Stimulated activated effector memory CD8-positive, alpha-beta T cell treated with anti-CD3 and anti-CD28 coated beads, Interleukin-12 subunit alpha, Interleukin-12 subunit beta, amount 100 ng/mL, for 72 hours (primary cell): ENCODE data around the gene IQCB1.

Experiments used
- ATAC-seq: fragments of 150-1000 bp; cut with Tn5 transposase; 2 replicates; pipeline ENCODE4 v1.10.0; 2021
- DNase-seq, 2 donors: peaks; one replicate each; pipeline ENCODE4 v3.0.0; 2021 to 2022; ENCODE audit warnings: low spot score in 2 of 2
- H3K27ac Mint-ChIP-seq: one replicate; pipeline ENCODE4 v1.8.0; 2022; ENCODE audit warnings: mild to moderate bottlenecking, mixed read lengths
- H3K36me3 Mint-ChIP-seq: one replicate; pipeline ENCODE4 v1.8.0; 2022; ENCODE audit warnings: mild to moderate bottlenecking, mixed read lengths
- H3K4me1 Mint-ChIP-seq: one replicate; pipeline ENCODE4 v1.8.0; 2022; ENCODE audit warnings: mixed read lengths
- H3K4me3 Mint-ChIP-seq: one replicate; pipeline ENCODE4 v1.8.0; 2022; ENCODE audit warnings: mild to moderate bottlenecking, mixed read lengths
- H3K9me3 Mint-ChIP-seq: one replicate; pipeline ENCODE4 v1.8.0; 2022; ENCODE audit warnings: mixed read lengths

Gene IQCB1

DNA sequence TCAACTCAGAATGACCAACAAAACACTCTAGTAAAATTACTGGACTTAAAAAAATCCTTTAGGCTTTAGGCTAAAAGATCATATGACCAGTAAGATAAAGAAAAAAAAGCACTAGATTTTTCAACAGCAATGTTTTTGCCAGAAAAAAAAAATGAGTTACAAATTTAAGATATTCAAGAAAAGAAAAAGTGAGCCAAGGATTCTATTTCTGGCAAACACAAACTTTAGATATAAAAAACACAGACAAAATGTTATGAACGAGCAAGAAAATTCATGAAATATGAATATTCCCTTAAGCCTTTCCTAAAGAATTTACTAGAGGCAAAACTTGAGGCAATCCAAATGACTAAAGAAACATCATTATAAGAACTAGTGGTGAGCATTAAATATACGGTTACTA lies 94.0 kb downstream of the IQCB1 start:
- ATAC-seq, result no peak
- Mint-ChIP-seq H3K4me1 (peaks cover 33% of the 10 kb centered on the region), H3K9me3 (no peaks in the 10 kb centered on the region), H3K36me3 (peaks cover 6% of the 10 kb centered on the region), H3K27ac (no peak overlapping the region), H3K4me3 (no peak overlapping the region)
- no peak for DNase-seq

DNA sequence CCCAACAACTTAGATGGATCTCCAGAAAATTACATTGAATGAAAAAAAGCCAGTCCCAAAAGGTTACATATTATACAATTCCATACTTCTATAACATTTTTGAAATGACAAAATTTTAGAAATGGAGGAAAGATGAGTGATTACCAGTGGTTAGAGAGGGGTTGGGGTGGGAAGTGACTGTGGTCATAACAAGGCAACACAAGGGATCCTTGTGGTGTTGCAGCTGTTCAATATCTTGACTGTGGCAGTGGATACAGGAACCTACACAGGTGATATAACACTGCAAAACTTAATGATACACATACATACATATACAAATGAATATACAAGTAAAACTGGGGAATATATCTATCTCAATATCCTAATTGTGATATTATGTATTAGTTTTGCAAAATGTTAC lies 95.0 kb downstream of the IQCB1 start:
- Mint-ChIP-seq H3K4me1 (peaks cover 41% of the 10 kb centered on the region), H3K4me3 (no peak overlapping the region), H3K36me3 (peaks cover 6% of the 10 kb centered on the region), H3K27ac (no peak overlapping the region), H3K9me3 (no peaks in the 10 kb centered on the region)
- DNase-seq (no peak), ATAC-seq (no peak)

DNA sequence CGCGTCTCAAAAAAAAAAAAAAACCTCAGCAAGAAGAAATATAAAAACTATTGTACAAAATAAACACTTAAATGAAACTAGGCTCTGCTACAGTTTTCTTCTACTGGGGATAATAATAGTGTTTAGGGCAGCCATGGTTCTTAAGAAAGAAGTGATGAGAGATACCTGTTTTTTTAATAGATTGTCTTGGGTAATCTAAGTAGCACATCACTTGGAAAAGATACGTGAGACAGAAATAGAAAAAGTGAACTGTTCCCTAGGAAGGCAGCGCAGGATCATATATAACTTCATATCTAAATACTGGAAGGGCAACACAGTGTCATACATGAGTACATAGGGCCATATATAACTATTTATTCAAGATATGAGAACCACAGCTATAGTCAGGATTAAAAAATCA lies 97.2 kb downstream of the IQCB1 start:
- Mint-ChIP-seq H3K9me3 (no peaks in the 10 kb centered on the region), H3K27ac (no peak overlapping the region), H3K36me3 (peaks cover 6% of the 10 kb centered on the region), H3K4me3 (no peak overlapping the region), H3K4me1 (peaks cover 46% of the 10 kb centered on the region)
- ATAC-seq, result no peak
- DNase-seq, result no peak

DNA sequence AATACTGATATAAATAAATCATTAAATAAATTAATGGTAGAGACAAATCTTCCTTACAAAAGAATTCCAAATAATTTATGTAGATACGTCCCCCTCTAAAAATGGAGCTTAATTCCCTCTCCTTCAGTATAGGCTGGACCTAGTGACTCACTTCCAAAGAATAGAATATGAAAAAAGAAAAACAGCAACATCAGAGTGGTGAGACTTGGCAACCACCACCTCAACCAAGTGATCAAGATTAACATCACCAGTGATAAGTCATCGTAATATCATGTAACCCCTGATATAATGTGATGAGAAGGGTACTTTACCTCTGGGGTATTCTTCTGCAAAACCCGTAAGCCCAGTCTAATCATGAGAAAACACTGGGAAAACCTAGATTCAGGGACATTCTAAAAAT lies 98.7 kb downstream of the IQCB1 start:
- peaks cover 52% of the 10 kb centered on the region for H3K4me1 Mint-ChIP-seq
- peak overlapping the region; percentile 26 for H3K27ac Mint-ChIP-seq
- no peak for DNase-seq
- peaks cover 6% of the 10 kb centered on the region for H3K36me3 Mint-ChIP-seq
- ATAC-seq, result peak; percentile 90
- H3K9me3 Mint-ChIP-seq, result no peaks in the 10 kb centered on the region
- peak overlapping the region; percentile 5 for H3K4me3 Mint-ChIP-seq

DNA sequence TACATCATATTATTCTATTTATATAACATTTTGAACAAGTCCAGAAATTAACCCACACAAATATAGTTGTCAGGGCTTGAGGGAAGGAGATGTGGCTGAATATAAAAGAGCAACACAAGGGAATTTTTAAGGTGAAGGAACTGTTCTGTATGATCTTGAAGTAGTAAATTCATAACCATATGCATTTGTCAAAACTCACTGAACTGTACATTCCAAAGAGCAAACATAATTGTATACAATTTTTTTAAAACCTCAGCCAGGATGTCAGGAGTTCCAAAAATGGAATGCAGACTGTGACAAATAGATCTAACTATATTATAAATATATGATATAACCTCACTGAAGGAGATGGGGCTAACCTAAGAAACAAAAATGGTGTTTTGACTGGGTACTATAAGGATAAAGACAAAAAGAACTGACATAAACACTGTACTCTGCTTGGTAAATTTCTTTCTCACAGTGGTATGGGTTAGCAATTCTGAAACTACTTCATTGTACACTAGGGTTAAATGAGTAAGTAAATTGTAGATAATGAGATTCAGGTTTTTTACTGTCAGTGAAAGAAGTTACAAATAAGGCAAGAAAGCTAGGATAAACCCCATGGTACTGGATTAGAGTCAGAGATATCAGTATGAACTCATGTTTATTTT lies 99.7 kb downstream of the IQCB1 start:
- DNase-seq, result no peak
- Mint-ChIP-seq H3K27ac (peak overlapping the region; percentile 26), H3K9me3 (no peaks in the 10 kb centered on the region), H3K4me1 (peaks cover 52% of the 10 kb centered on the region), H3K4me3 (no peak overlapping the region), H3K36me3 (peaks cover 7% of the 10 kb centered on the region)
- ATAC-seq, result peak; percentile 97

DNA sequence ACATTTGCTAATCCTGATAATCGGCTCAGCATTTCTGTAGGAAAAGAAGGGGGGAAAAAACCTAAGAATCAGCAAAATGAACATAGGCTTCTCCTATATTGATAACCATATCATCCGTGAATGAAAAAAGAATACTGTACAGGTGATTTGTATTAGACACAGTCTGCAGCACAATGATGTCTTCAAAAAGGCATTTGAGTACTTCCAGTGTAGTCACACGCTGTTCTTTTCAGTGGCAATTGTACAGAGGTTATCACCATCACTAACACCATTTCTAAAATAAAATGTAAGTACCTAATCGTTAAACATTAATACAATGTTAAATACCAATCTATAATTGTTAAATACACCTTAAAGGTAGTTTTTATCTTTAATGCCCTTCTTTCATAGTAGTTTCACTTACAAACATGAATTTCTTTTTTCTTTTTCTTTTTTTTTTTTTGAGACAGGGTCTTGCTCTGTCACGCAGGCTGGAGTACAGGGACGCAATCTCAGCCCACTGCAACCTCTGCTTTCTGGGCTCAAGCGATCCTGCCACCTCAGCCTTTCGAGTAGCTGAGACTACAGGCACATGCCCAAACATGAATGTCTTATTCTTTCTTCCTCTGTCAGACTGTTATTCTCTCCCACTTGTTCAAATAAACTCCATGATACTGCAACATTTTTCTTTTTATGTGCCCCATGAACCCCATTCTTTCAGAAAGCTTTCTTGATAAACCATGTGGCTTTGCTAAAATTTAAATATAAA lies 103.7 kb downstream of the IQCB1 start:
- peaks cover 21% of the 10 kb centered on the region for H3K4me1 Mint-ChIP-seq
- H3K27ac Mint-ChIP-seq, result no peak overlapping the region
- no peak for ATAC-seq
- DNase-seq, result no peak
- no peak overlapping the region for H3K4me3 Mint-ChIP-seq
- H3K36me3 Mint-ChIP-seq, result peaks cover 42% of the 10 kb centered on the region
- H3K9me3 Mint-ChIP-seq, result no peaks in the 10 kb centered on the region

DNA sequence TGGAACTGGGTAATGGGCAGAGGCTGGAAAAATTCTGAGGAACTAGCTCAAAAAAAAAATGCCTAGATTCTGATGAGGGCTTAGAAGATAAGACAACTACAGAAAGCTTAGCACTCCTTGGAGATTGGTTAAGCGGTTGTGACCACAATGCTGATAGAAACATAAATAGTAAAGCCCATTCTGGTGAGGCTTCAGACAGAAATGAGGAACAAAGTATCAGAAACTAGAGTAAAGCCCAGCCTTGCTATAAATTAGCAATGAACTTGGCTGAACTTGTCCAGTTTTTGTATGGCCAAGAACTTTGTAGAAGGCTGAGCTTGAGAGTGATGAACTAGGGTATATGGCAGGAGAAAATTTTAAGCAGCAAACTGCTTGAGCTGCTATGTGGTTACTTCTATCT lies 110.7 kb downstream of the IQCB1 start:
- ATAC-seq, result no peak
- Mint-ChIP-seq H3K9me3 (no peaks in the 10 kb centered on the region), H3K27ac (no peak overlapping the region), H3K36me3 (peaks cover 100% of the 10 kb centered on the region), H3K4me1 (no peaks in the 10 kb centered on the region), H3K4me3 (no peak overlapping the region)
- DNase-seq, result no peak

DNA sequence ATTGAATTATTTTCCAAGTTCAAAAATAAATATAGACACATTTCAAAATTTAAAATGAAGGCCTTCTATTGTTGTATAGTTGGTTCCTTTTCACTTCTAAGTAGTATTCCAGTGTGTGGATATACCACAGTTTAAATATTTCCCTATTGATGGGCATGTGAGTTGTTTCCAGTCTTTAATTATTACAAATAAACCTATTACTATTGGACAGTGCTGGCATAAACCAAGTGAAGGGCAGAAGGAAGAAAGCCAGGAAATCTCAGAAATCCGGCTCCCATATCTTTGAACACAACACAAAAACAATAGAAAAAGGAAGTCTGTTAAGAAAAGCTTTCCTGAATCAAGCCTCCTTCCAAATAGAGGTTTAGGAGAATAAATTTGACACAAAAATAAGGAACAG lies 111.4 kb downstream of the IQCB1 start:
- Mint-ChIP-seq H3K4me1 (no peaks in the 10 kb centered on the region), H3K4me3 (no peak overlapping the region), H3K27ac (no peak overlapping the region), H3K9me3 (no peaks in the 10 kb centered on the region), H3K36me3 (peaks cover 100% of the 10 kb centered on the region)
- DNase-seq (no peak), ATAC-seq (no peak)

DNA sequence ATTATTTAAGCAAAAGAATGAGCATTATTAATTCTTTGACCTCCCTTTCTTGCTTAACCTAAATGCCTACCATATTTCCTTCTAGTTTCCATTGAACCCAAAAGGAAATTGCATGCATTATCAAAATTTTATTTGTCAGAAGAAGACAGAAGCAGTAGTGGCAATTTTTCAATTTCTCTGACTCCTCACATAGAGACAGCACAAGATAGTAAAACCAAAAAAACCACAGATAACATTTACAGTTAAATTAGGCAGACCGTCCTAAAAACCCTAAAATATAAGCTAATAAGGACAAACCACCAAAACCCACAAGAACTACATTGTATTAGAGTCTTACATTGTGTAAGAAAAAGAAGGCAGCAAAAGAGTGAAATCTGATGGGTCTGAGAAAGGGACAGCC lies 112.4 kb downstream of the IQCB1 start:
- H3K4me3 Mint-ChIP-seq, result no peak overlapping the region
- peak overlapping the region; percentile 63 for H3K27ac Mint-ChIP-seq
- ATAC-seq, result no peak
- no peaks in the 10 kb centered on the region for H3K4me1 Mint-ChIP-seq
- H3K36me3 Mint-ChIP-seq, result peaks cover 100% of the 10 kb centered on the region
- no peaks in the 10 kb centered on the region for H3K9me3 Mint-ChIP-seq
- DNase-seq, result no peak

DNA sequence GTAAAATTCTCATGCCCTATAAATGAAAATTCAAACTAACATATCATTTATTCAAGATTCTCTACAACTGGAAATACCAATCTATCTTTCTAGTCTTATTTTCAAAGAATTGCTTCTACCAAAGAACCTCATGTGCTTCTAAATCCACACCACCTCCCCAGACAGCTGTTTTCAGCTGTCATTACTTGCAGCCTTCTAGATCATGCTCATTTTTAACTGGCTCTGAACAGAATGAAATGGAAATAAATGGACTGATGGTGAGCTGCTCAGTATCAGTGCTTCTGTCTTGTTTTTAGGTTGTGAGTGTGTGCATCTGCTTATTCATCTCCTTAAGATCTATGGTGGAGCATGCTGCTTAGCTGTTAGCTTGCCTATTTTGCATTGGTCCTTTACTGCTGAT lies 114.7 kb downstream of the IQCB1 start:
- Mint-ChIP-seq H3K4me1 (no peaks in the 10 kb centered on the region), H3K9me3 (no peaks in the 10 kb centered on the region), H3K4me3 (no peak overlapping the region), H3K27ac (no peak overlapping the region), H3K36me3 (peaks cover 100% of the 10 kb centered on the region)
- ATAC-seq (no peak), DNase-seq (no peak)
